HG03196 (cell line): ENCODE results near the gene RAD51B.
"Not testable (repeated sequence)": the region's sequence is repeated elsewhere in the genome, so short reads cannot be mapped to it uniquely, and the experiment has no call there.

ENCODE experiments used
- ATAC-seq: cut with Tn5 transposase; IDR thresholded peaks from one replicate; pipeline ENCODE4 v1.9.1; 2021; ENCODE audit not compliant: unreplicated experiment

Gene RAD51B

DNA sequence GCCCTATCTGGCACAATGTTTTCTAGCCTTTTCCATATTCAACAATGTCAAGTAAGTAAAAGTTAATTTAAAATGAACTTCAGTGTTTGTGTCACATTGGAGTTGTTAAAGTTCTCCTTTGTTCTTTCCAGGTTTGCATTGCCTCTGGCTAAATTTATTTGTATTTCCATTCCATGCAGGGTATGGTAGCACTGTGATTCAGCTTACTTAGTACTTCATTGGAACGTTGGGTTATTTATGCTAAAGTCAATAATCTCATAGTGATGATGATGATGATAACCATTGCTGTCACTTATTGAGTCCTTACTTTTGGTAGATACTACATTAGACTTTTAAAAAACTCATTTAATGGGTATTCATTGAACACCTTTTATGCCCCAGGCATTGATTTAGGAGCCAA lies 286.9 kb downstream of the RAD51B start:
- no peak for ATAC-seq

DNA sequence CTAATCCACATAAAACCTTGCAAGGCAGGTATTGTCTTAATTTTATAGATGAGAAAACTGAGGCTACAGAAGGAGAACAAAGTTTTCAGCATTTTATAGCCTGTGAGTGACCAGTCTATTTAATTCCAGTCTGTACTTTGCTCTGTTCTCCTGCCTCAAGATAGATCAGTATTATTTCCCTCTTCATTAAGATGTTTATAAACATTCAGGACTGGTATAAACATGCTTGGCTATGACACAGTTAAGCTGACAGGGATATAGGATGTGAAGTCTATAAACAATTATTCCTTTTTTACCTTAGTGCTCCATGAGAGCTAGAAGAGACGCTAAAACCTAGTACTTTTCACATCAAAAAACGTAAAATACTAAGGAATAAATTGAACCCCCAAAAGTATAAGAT lies 287.3 kb downstream of the RAD51B start:
- ATAC-seq: no peak

DNA sequence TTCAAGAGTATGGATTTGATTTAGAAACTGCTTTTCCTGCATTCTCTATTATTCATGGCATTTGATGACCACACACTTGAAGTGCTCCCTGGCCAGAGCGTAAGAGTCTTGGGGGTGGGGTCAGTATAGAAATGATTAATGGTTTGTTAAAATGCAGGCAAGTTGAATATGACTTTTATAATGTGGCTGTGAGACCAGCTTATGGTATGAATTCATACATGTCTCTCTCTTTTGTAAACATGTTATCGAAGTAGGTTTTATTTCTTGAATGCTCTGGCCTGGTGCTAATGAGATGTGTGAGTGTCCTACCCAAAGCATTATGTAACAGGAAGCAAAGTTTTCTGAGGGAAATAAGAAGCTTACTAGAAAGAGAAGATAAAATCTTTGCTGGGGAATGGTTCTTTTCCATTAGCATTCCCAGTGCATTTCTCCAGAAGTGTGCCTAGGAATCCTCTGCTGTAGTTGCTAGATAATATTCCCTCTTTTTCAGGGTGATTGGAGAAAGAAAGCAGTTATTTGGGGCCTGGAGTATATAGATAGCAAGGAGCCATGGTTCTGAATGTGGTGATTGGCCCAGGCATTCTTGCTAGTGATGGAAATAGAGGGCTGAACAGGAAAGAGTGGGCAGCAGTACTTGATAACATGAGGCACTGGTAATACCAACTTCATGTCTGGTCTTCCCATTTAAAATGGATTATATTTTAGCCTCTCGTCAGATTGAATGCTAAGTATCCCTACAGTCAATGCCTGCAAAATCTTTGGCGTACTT lies 289.7 kb downstream of the RAD51B start:
- ATAC-seq: no peak

DNA sequence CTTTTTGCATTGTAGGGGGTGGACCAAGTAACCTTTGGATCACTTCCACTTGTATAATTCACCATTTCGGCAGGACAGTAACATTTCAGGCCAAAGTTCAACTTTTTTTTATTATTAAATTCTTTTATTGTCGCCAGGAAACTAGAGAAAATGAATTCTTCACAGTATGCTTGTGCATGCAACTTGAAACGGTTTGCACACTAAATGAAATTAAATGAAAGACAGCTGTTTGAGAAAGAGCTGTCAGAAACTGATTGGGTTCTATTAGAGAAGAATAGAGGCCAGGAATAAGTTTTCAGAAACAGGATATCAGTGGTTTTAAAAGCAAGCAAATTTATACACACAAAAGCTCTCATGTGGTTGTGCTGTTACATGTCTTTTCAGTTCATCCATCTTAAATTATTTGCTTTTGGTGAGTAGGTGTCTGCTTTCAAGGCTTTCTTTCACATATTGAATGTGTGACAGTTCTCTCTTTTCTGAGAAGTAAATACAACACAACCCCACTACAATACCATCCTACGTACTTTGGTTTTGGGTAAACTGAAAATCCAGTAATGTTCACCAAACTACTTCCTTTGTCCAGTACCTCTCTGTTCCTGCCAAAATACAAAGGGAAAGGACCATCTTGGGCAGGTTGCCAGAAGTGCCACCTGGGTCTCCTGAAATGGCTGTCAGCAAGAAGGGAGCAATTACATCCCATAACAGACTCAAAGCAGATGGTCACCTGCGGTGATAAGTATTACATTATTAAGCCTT lies 291.7 kb downstream of the RAD51B start:
- no peak for ATAC-seq

DNA sequence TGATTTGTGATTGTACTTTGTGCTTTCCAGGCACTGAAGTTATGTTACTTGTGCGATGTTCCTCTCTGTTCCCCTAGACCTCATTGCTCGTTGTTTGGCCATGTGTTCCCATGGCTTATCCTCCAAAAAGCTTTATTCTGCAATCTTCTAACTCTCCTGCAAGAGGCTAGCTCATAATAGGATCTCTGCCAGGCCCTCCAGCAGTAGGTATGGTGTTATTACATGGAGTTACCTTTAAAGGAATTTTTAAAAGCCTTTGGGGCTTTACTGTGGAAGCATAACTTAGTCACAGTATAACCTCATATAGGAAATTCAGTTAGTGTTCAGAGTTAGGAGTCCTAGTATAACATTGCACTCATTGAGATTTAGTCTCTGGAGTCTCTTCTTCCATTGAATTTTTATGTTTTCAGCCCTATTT lies 292.3 kb downstream of the RAD51B start:
- no peak for ATAC-seq

DNA sequence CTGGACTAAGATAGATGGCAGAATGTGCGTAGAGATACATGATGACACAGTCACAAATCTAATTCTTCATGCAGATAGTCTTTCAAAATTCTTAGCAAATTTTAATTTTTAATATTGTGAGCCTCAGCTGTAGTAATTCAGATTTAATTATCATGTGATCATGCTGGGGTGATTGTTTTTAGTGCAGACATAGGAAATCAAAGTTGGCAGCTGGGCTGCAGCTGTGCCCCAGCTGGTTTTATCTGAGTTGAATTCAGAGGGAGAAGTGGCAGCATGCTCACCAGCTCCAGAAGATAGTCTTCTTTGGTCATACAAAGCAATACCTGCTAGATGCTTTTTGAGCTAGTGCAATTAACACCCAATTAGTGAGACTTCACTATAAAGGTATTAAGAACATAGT lies 292.9 kb downstream of the RAD51B start:
- no peak for ATAC-seq

DNA sequence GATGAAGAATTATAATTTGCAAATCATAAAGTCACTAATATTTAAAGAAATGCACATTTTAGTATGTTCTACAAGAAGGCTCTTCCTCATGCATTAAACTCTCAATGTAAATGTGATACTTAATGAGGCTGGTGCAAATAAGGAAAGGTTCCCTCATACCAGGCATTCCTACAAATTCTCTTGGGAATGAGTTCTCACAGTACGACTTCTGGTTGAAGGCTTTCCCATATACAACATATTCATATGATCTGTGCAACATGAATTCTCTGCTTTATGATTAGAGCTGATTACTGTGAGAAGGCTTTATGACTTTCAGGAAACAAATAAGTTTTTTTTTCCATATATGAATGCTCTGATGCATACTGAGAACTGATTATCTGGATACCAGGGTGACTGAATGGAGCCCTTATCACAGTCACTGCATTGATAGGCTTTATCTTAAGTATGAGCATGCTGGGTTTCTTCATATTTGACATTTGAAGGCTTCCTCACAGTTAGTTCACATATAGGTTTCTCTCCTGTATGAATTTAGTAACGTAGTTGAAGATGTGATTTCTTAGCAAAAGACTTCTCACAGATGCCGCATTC lies 293.9 kb downstream of the RAD51B start:
- no peak for ATAC-seq

DNA sequence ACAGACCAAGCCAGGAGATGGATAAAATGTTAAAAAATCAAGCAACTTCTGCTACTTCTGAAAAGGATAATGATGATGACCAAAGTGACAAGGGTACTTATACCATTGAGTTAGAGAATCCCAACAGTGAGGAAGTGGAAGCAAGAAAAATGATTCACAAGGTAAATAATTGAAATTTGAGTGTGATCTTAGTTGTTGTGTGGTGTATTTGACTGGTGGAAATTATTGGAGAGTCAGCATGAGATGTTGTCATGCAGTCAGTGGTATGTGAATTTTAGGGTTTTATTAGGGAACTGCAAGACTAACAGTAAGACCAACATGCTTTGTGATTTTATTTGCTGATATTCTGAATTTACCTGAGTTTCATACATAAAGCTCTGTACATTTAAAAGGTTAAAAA lies 296.4 kb downstream of the RAD51B start:
- ATAC-seq: not testable (repeated sequence)

DNA sequence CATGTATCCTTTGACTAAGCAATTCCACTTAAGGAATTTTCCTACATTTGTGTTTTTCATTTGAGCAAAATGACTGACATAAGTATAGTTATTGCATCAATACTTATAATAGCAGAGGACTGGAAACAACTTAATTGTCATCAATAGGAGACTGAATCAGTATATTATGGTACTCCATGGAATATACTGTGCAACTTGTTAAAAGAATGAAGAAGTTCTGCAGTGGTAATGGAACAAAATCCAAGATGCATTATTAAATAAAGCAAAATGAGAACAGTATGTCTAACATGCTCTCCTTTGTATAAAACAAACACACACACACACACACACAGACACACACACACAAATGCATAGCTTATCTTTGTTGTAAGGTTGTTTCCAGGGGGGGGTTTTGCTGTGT lies 303.1 kb downstream of the RAD51B start:
- ATAC-seq: no peak

DNA sequence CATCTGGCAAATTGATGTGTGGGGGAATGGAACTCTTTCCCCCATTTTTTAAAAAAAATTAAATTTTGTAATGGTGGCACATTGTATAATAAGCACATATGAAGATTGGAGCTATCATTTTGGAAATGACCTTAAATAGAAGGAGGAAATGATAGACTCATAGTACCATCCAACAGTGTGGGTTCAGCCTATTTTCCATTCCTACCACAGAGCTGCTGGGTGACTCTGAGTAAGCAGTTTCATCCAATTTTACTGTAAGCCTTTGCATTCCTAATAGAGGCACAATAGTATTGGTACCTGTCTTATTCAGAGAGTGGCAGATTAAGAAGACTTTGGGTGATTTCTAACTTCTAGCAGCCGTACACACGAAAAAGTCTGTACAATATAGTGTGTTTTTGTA lies 304.5 kb downstream of the RAD51B start:
- ATAC-seq: no peak

DNA sequence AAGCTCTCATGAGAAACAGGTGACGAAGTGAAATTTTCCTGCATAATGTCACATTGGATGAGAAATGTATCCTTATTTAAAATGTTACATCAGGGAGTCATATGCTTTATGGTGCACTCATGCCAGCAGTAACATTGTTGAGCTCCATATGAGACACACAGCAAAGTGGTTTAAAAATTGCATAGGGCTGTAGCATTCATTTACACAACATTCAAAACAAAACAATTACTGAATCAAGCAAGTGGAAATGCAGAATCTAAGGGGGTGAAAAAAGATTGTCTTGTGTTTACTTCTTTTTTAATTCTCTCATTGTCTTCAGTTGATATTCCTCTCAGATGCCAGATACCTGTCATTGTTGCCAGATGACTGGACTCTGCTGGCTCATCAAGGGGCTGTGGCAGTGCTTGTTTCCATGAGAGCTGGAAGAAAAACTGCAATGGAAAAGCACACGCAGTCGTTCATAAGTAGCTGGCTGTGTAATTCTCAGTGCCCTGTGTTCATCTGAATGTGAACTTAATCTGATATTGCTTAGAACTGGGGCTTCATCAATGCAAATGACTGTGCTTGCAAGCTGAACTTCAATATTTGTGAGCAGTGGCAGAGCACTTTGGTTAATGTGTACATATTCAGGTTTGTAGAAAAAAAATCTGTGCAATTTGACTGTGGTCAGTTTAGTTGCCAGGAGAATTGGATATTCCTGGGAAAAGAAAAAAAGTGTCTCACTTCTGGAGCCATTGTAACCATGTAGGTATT lies 305.6 kb downstream of the RAD51B start:
- ATAC-seq: no peak

DNA sequence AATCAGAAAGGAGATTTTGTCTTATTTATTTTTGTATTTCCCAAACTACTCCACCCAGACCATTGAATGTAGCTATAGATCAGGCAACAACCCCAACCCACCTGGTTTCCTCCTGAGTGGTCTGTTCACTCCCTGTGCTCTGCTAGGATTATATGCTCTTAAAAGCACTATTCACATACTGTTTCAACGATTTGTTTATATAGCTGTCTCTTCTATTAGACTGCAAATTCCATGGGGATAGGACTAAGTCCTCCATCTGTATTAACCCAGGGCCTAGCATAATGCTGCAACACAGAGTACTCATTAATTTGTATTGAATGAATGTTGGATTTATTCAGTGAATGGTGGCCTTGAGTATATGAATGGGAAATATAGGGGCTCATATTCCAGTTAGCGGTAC lies 307.6 kb downstream of the RAD51B start:
- no peak for ATAC-seq

DNA sequence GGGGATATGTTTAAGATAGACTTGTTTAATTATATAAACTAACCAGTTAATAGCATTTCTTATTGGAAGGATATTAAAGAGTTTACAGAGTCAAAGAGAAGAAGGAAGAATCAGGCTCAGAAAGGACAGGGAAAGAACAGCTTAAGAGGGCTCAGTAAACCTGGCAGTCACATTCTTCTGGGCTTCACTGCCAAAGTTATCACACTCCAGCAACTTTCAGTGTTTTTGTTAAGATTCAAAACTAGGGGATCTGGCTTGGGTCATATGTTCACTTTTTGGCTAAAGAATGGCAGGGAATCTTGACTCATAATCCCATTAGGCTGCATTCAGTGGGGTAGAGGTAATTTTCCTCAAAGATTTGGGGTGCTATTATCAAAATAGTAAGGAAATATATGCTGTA lies 312.3 kb downstream of the RAD51B start:
- ATAC-seq: no peak

DNA sequence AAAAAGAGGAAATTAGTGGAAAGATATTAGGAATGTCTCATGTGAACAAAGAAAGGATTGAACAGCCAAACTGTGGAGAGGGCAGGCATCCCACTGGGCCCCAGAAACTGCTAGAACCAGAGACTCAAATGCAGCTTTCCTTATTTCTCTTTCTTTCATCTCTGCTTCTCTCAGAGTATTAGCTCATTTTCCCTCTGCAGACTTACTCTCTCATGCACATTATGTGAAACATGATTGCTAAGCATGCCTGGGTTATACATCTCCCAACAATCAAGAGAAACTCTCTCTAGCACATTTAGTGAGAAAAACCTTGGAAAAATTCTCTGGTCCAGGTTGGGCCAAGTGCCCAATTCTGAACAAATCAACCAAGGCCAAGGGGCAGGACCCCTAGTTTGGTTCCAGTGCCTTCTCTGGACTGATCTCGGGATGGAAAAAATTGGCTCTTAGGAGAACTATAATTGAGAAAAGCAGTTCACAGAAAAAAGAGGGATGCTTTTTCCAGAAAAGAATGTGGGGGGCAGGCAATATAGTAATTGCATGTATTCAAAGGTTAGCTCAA lies 313.1 kb downstream of the RAD51B start:
- ATAC-seq: no peak

DNA sequence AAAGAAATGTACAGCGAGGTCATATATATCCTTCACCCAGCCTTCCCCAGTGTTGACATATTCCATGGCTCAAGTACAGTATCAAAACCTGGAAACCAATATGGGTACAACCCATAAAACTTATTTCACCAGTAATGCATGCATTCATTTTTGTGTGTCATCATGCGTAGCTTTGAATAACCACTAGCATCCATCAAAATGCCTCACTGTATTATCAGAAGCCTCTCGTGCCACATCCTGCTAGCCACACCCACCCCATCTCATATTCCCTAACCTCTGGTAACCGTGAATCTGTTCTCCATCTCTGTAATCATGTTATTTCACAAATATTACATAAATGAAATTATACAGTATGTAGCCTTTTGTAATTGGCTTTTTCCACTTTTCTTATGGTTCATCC lies 314.3 kb downstream of the RAD51B start:
- ATAC-seq: no peak

DNA sequence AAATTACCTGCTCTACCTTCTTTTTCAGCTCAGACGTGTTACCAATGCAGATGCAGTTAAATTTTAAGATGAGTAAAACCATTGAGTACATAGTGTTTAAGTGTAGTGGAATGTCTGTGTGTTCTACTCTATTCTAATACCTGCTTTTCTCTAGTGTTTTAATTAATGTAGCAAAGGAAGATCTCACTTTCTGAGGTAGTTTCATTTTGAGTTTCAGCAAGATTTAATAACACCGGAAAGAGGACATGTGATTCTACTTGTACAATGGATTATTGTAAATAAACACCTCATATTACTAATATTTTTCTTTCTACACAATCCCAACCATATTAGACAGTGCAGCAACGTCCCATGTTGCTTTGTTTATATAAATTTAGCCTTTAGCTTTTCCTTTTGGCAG lies 315.4 kb downstream of the RAD51B start:
- no peak for ATAC-seq

DNA sequence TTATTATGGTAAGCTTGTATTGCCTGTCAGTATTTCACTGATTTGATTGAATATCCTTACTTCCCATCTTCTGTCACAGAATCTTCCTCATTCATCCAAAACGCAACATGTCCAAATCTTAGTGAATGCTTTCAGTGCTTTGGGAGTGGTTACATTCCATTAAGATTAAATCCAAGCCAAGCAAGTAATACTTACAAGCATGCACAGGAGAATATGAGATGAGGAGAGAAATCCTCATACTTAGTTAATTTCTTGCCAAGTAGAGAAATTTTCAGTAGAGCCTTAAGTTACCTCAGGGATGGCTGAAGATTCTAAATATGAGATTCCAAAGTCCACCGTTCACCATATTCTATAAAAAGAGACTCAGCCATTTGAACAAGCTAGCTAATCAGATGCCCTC lies 316.0 kb downstream of the RAD51B start:
- no peak for ATAC-seq

DNA sequence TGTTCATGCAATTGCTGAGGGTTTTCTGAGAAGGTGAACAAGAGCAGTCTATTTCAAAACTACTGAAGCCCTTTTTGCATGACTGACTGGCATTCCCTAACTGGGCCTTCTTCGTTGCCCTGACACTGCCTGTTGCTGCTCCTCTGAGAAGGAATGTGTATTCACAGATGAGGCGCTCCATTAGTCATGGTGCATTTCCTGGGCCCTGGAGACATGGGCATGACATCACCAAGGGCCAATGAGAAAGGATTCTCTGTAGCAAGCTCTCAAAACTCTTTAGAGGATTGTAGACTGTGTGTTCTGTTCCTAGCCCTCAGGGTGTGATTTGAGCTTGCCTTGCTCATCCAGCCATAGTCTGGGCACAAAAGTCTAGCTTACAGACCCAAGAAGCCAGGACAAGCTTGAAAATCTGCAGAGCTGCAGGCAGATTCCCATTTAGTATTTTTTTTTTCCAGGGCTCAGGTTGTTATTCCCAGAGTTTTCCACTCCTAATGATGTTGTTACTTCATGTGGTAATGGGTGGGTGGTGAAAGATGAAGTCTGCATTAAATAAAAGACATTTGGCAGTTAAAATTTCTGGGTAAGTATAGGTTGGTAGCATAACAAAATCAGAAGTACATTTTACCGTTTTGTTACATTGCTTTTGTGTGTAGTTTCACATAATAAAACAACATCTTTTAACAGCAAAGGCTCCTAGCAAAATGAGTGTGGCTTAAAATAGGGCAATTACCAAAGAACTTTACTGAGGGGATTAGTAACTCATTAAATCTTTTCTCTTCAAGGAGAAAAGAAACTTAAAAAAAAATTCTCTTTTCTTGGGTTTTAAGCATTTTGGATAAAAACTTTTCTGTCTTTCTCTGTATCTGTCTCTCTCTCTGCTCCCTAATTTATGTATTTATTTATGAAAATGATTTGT lies 318.4 kb downstream of the RAD51B start:
- ATAC-seq: no peak

DNA sequence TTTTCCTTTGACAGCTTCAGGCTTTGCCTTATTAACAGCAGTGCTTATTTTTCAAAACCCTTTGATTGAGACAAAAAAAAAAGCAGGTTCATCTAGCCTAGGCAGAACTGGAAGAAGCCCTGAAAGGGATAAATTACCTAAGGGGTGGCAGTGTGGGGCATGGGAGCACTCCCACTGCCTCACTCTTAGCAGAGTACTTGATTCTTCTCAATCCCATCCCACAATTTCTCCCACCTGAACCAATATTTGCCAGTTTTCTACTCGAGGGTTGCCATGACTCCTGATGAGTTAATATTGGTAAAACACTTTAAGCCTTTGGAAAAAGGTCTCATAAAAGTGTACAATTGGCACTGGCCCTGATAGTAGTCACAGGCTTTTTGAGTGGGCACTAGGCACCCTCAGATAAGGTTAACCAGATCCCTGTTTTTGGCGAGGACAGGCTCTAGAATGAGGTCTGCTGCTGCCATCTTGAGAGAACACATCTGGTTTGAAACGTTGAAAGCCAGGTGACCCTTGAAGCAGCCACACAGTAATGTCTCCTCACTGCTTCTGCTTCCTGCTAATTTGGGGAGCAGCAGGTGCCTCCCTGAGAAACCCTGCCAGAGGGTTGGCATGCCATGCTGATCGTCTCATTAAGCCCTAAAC lies 320.0 kb downstream of the RAD51B start:
- ATAC-seq: no peak
